Subcutaneous abdominal adipose tissue (tissue), 5 donors: ENCODE measurements around the gene TRIM71.
"Not testable (repeated sequence)": the region's sequence is repeated elsewhere in the genome, so short reads cannot be mapped to it uniquely, and the experiment has no call there.

Experiments used
- H3K27ac ChIP-seq: one replicate; pipeline ENCODE4 v1.7.0; 2013; ENCODE audit warnings: low read depth, mild to moderate bottlenecking, inconsistent platforms, low read length, moderate library complexity
- H3K27me3 ChIP-seq, 5 donors: one replicate each; pipeline ENCODE4 v1.7.0; 2013; ENCODE audit warnings: low read length in 5 of 5, inconsistent platforms in 1 of 5; ENCODE audit not compliant: control insufficient read depth in 5 of 5, insufficient read depth in 4 of 5
- H3K36me3 ChIP-seq, 5 donors: one replicate each; pipeline ENCODE4 v1.7.0; 2013; ENCODE audit warnings: low read length in 5 of 5; ENCODE audit not compliant: control insufficient read depth in 5 of 5, insufficient read depth in 5 of 5
- H3K4me1 ChIP-seq, 5 donors: one replicate each; pipeline ENCODE4 v1.7.0; 2013; ENCODE audit warnings: low read length in 5 of 5, mild to moderate bottlenecking in 3 of 5, moderate library complexity in 1 of 5; ENCODE audit not compliant: control insufficient read depth in 5 of 5, insufficient read depth in 5 of 5
- H3K4me3 ChIP-seq, 5 donors: one replicate each; pipeline ENCODE4 v1.7.0; 2013; ENCODE audit warnings: low read length in 5 of 5, low read depth in 1 of 5
- H3K9ac ChIP-seq, 5 donors: one replicate each; pipeline ENCODE4 v1.7.0; 2013; ENCODE audit warnings: low read length in 5 of 5, mild to moderate bottlenecking in 4 of 5, moderate library complexity in 3 of 5
- H3K9me3 ChIP-seq, 5 donors: one replicate each; pipeline ENCODE4 v1.7.0; 2013; ENCODE audit warnings: low read length in 5 of 5; ENCODE audit not compliant: control insufficient read depth in 5 of 5
- donor health status: healthy.
- donor health status: healthy.
- donor health status: healthy.
- donor health status: healthy.
- donor health status: healthy.

The TRIM71 gene

GRCh38 chr3:32818970-32819511, 1.2 kb downstream of the TRIM71 start:
- Histone ChIP-seq H3K36me3 (no peaks in the 10 kb centered on the region), H3K4me1 (peaks cover 0 to 31% (median 27%) of the 10 kb centered on the region in 5 donors), H3K27me3 (peaks cover 20 to 51% (median 37%) of the 10 kb centered on the region in 5 donors), H3K9me3 (no peaks in the 10 kb centered on the region), H3K9ac (no peak overlapping the region), H3K27ac (no peak overlapping the region), H3K4me3 (peak overlapping the region in 2 of 5 donors; percentile 21 to 55)

DNA sequence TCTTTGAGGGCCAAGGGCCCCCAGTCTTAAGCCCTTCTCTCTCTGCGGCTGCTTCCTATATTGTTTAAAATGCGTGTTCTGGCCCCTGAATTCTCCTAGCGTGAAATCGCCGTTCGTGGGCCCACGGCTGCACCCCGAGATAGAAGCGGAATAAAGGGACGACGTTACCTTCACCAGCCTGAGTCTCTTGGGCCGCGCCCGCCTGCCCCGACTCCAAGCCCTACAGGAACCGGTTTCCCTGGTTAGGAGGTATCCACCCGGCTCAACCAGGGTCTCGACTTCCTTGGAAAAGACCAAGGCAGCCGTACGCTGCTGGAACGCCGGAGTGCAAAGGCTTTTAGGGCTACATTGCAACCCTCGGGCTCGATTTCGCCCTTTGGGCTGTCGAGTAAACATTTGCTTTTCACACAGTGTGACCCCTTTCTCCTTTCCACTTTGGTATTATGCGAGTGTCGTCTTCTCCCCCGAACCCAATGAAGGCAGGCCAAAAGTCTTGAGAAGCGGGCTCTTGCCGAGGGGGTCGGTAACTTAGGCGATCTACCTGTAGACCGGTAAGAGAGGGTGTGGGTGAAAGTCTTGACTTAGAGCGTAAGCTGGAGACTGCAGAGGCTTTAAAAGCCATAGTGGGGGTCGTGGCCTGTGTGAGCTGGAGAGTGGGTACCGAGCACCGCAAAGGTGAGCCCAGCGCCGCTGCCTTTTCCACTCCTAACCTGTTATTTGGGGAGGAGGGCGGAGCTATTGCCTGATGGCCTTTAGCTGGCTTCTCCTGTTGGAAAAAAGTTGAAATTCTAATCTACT, 2.0 kb downstream of the TRIM71 start:
- Histone ChIP-seq H3K9me3 (no peaks in the 10 kb centered on the region), H3K27me3 (peaks cover 20 to 51% (median 37%) of the 10 kb centered on the region in 5 donors), H3K9ac (no peak overlapping the region), H3K36me3 (no peaks in the 10 kb centered on the region), H3K4me3 (no peak overlapping the region), H3K27ac (no peak overlapping the region), H3K4me1 (peaks cover 0 to 31% (median 27%) of the 10 kb centered on the region in 5 donors)

DNA sequence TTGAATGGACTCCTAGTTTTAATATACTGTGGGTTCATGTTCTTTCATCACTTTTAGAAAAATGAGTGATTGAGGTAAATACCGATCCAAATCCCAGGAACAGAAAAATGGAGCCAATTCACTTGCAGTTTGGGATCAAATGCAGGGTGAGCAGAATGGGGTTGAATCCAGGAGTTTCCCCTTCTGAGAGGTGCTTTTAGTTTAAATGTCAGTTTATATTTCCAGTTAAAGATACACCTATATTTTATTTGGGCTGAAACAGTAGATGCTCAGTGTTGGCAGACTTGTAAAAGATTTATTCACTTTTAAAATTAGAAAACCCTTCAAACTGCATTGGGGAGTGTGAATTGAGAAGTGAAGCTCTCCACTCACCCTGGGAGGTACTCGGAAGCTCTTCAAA, 2.6 kb downstream of the TRIM71 start:
- H3K27ac ChIP-seq, result no peak overlapping the region
- H3K27me3 ChIP-seq, result peaks cover 20 to 51% (median 37%) of the 10 kb centered on the region in 5 donors
- no peak overlapping the region for H3K4me3 ChIP-seq

DNA sequence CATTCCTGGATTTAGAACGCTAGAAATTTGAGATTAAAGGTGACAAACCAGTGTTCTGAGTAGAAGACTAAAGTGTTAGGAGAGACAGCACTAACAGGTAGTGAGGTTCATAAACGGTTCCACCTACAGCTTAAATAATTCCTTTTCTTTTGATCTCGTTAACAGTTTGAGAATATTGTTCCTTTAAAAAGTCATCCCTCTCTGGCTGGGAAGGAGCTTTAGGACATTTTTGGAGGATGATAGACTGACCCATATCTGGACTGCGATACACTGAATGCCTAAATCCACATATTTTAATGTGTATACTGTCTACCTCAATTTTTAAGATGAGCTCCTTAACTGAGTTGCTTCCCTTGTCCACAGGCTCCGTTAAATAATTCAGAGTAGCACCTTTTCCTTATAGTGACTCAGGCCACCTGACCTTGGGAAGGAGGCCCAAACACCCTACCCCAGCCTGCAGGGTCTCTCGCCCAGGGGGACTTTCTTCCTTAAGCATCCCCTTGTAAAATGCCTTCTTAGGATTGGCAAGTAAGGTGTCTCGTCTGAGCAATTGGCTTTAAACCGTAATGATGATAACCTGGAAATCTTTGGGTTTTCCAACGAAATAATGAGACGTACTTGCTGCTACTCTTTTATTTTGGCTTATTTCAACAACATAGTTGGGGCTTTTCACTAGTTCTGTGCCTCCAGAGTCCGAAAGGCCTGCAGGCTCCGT, 3.3 kb downstream of the TRIM71 start:
- peak overlapping the region in 1 of 5 donors; percentile 35 for H3K4me3 ChIP-seq
- H3K36me3 ChIP-seq, result no peaks in the 10 kb centered on the region
- H3K9me3 ChIP-seq, result no peaks in the 10 kb centered on the region
- H3K9ac ChIP-seq, result no peak overlapping the region
- H3K27me3 ChIP-seq, result peaks cover 20 to 48% (median 33%) of the 10 kb centered on the region in 5 donors
- peaks cover 0 to 31% (median 27%) of the 10 kb centered on the region in 5 donors for H3K4me1 ChIP-seq
- H3K27ac ChIP-seq, result no peak overlapping the region

More for the DNA sequence above, 2.6 kb downstream of the TRIM71 start:
- H3K4me1 ChIP-seq, result peaks cover 0 to 31% (median 27%) of the 10 kb centered on the region in 5 donors
- H3K9ac ChIP-seq, result no peak overlapping the region
- H3K9me3 ChIP-seq, result no peaks in the 10 kb centered on the region
- no peaks in the 10 kb centered on the region for H3K36me3 ChIP-seq

- H3K27ac ChIP-seq, result no peak overlapping the region
- H3K4me3 ChIP-seq, result peak overlapping the region in 2 of 5 donors; percentile 35 to 50
- no peaks in the 10 kb centered on the region for H3K36me3 ChIP-seq
- no peaks in the 10 kb centered on the region for H3K9me3 ChIP-seq
- H3K9ac ChIP-seq, result no peak overlapping the region
- peaks cover 0 to 27% (median 23%) of the 10 kb centered on the region in 5 donors for H3K4me1 ChIP-seq
- peaks cover 20 to 47% (median 33%) of the 10 kb centered on the region in 5 donors for H3K27me3 ChIP-seq
Observed at GRCh38 chr3:32821686-32822296, 4.0 kb downstream of the TRIM71 start.

GRCh38 chr3:32822609-32823498, 5.1 kb downstream of the TRIM71 start:
- peaks cover 18 to 37% (median 27%) of the 10 kb centered on the region in 5 donors for H3K27me3 ChIP-seq
- peaks cover 0 to 17% (median 13%) of the 10 kb centered on the region in 5 donors for H3K4me1 ChIP-seq
- H3K9ac ChIP-seq, result no peak overlapping the region

GRCh38 chr3:32823641-32824184, 5.9 kb downstream of the TRIM71 start:
- H3K9me3 ChIP-seq, H3K27ac ChIP-seq, H3K4me1 ChIP-seq, H3K4me3 ChIP-seq, H3K36me3 ChIP-seq, H3K9ac ChIP-seq: not testable (repeated sequence)
- H3K27me3 ChIP-seq, result peaks cover 14 to 32% (median 22%) of the 10 kb centered on the region in 5 donors

More at GRCh38 chr3:32822609-32823498, 5.1 kb downstream of the TRIM71 start:
- Histone ChIP-seq H3K27ac (no peak overlapping the region), H3K36me3 (no peaks in the 10 kb centered on the region), H3K9me3 (no peaks in the 10 kb centered on the region), H3K4me3 (no peak overlapping the region)

- Histone ChIP-seq H3K36me3 (no peaks in the 10 kb centered on the region), H3K27ac (no peak overlapping the region), H3K27me3 (peaks cover 0 to 12% (median 7%) of the 10 kb centered on the region in 5 donors)
Observed at GRCh38 chr3:32825601-32826375, 8.0 kb downstream of the TRIM71 start.

More at GRCh38 chr3:32825601-32826375, 8.0 kb downstream of the TRIM71 start:
- Histone ChIP-seq H3K4me3 (no peak overlapping the region), H3K9ac (no peak overlapping the region), H3K4me1 (peaks cover 0 to 6% (median 4%) of the 10 kb centered on the region in 5 donors), H3K9me3 (no peaks in the 10 kb centered on the region)
